H1 (cell line): ENCODE measurements around the gene COL4A1. TPM values are rescaled to one million over a fixed set of nuclear protein-coding genes. Genes with fewer than 3 reads are reported as not detected.

ENCODE experiments used
- CTCF ChIA-PET: fragments of 300-600 bp; sonication (Branson Sonifier 250); formaldehyde crosslinking; loops from one replicate; lab custom pipeline; 2021; ENCODE audit not compliant: partially characterized antibody; lab: Charles Lee
- POLR2A ChIA-PET: fragments of 300-600 bp; sonication (Branson Sonifier 250); formaldehyde crosslinking; loops from one replicate; lab custom pipeline; 2021; ENCODE audit warnings: inconsistent platforms; ENCODE audit not compliant: partially characterized antibody; lab: Charles Lee
- DNase-seq, 2 experiments: peaks; one replicate each; pipeline versions ENCODE4 v3.0.0 to v3.0.0-alpha.2; 2010 to 2022; ENCODE audit warnings: low spot score in 2 of 2, low read depth in 1 of 2, mixed read lengths in 1 of 2
- FAIRE-seq: peaks from 2 replicates; lab custom pipeline; 2011; peaks lifted over from hg19 to GRCh38; lab: Jason Lieb, UNC
- H2AFZ ChIP-seq: 2 replicates; pipeline ENCODE4 v1.8.1; 2012; ENCODE audit warnings: low read length, inconsistent platforms
- H2AK5ac ChIP-seq: 2 replicates; pipeline ENCODE4 v1.6.1; 2013; ENCODE audit warnings: low read depth, low read length
- H2BK120ac ChIP-seq: replicated peaks from 2 replicates; pipeline ENCODE3; 2013; ENCODE audit warnings: low read depth, low read length, inconsistent platforms
- H2BK12ac ChIP-seq: 2 replicates; pipeline ENCODE4 v1.6.1; 2013; ENCODE audit warnings: low read depth, low read length
- H2BK15ac ChIP-seq: 2 replicates; pipeline ENCODE4 v1.6.1; 2013; ENCODE audit warnings: low read length
- H2BK20ac ChIP-seq: 2 replicates; pipeline ENCODE4 v1.6.1; 2013; ENCODE audit warnings: low read length
- H2BK5ac ChIP-seq: 2 replicates; pipeline ENCODE4 v1.6.1; 2013; ENCODE audit warnings: low read depth, low read length
- H3K14ac ChIP-seq: 2 replicates; pipeline ENCODE4 v1.6.1; 2013; ENCODE audit warnings: inconsistent platforms; ENCODE audit not compliant: insufficient read length
- H3K18ac ChIP-seq: 2 replicates; pipeline ENCODE4 v1.6.1; 2013; ENCODE audit warnings: low read length; ENCODE audit errors: extremely low read depth
- H3K23ac ChIP-seq: 2 replicates; pipeline ENCODE4 v1.6.1; 2013; ENCODE audit warnings: inconsistent platforms; ENCODE audit not compliant: insufficient read length
- H3K23me2 ChIP-seq: 2 replicates; pipeline ENCODE4 v1.6.1; 2013; ENCODE audit warnings: low read depth, low read length
- H3K27ac ChIP-seq: 2 replicates; pipeline ENCODE4 v1.6.1; 2011; ENCODE audit warnings: low read depth, low read length, inconsistent platforms
- H3K27me3 ChIP-seq, 4 experiments: replicated peaks in 1 of 4; 1 replicate in 1 of 4; 2 replicates in 3 of 4; pipeline versions ENCODE4 v1.6.1 to v1.8.1; 2011 to 2013; ENCODE audit warnings: low read length in 3 of 4, mild to moderate bottlenecking in 3 of 4, inconsistent platforms in 2 of 4, mixed read lengths in 2 of 4, moderate library complexity in 1 of 4; ENCODE audit not compliant: control insufficient read depth in 3 of 4, insufficient read depth in 3 of 4; ENCODE audit errors: extremely low read depth in 1 of 4
- H3K36me3 ChIP-seq, 4 experiments: 2 replicates each; pipeline versions ENCODE4 v1.6.1 to v1.8.1; 2011 to 2013; ENCODE audit warnings: mild to moderate bottlenecking in 4 of 4, low read length in 3 of 4, moderate library complexity in 2 of 4, control low read depth in 1 of 4, inconsistent platforms in 1 of 4; ENCODE audit not compliant: insufficient read depth in 4 of 4, control insufficient read depth in 2 of 4
- H3K4ac ChIP-seq: replicated peaks from 2 replicates; pipeline ENCODE3; 2013; ENCODE audit warnings: low read length, low read depth, mixed read lengths, inconsistent platforms; ENCODE audit not compliant: insufficient read length
- H3K4me1 ChIP-seq, 4 experiments: replicated peaks in 1 of 4; 1 replicate in 1 of 4; 2 replicates in 3 of 4; pipeline versions ENCODE4 v1.6.1 to v1.8.1; 2011 to 2013; ENCODE audit warnings: low read length in 3 of 4, inconsistent platforms in 2 of 4, mixed read lengths in 1 of 4; ENCODE audit not compliant: insufficient read depth in 4 of 4, control insufficient read depth in 3 of 4
- H3K4me2 ChIP-seq, 2 experiments: 2 replicates each; pipeline versions ENCODE4 v1.6.1 to v1.8.1; 2011 to 2013; ENCODE audit warnings: low read depth in 2 of 2, low read length in 2 of 2, control low read depth in 1 of 2, inconsistent platforms in 1 of 2, mild to moderate bottlenecking in 1 of 2; ENCODE audit not compliant: insufficient read depth in 1 of 2
- H3K4me3 ChIP-seq, 4 experiments: fragments of 200-600, 300-600 bp in 1 of 4; sonication (generic), shearing (Covaris generic), sonication (Bioruptor Twin) in 1 of 4; 2 replicates each; pipeline versions ENCODE4 v1.5.1 to v1.8.1; 2011 to 2016; ENCODE audit warnings: low read length in 4 of 4, low read depth in 3 of 4, control low read depth in 2 of 4, inconsistent platforms in 2 of 4, mild to moderate bottlenecking in 2 of 4, mixed read lengths in 1 of 4, moderate library complexity in 1 of 4; ENCODE audit not compliant: insufficient read depth in 2 of 4; ENCODE audit errors: extremely low read depth in 1 of 4
- H3K56ac ChIP-seq: replicated peaks from 2 replicates; pipeline ENCODE3; 2013; ENCODE audit warnings: low read depth, mild to moderate bottlenecking, mixed read lengths, low read length, inconsistent platforms; ENCODE audit not compliant: insufficient read length
- H3K79me1 ChIP-seq: 2 replicates; pipeline ENCODE4 v1.6.1; 2013; ENCODE audit warnings: low read depth, low read length, control low read depth
- H3K79me2 ChIP-seq, 2 experiments: 2 replicates each; pipeline versions ENCODE4 v1.6.1 to v1.8.1; 2012 to 2013; ENCODE audit warnings: low read length in 2 of 2, mild to moderate bottlenecking in 2 of 2, inconsistent platforms in 1 of 2; ENCODE audit not compliant: insufficient read depth in 2 of 2, control insufficient read depth in 1 of 2
- H3K9ac ChIP-seq, 4 experiments: replicated peaks in 1 of 4; 1 replicate in 1 of 4; 2 replicates in 3 of 4; pipeline versions ENCODE4 v1.6.1 to v1.8.1; 2011 to 2013; ENCODE audit warnings: low read depth in 3 of 4, low read length in 3 of 4, control low read depth in 2 of 4, mild to moderate bottlenecking in 2 of 4, moderate library complexity in 2 of 4, inconsistent platforms in 1 of 4; ENCODE audit errors: extremely low read depth in 1 of 4
- H3K9me3 ChIP-seq, 2 experiments: 2 replicates each; pipeline versions ENCODE4 v1.6.1 to v1.8.1; 2012 to 2013; ENCODE audit warnings: mild to moderate bottlenecking in 2 of 2, moderate library complexity in 2 of 2, control low read depth in 1 of 2, inconsistent platforms in 1 of 2, low read depth in 1 of 2, low read length in 1 of 2, mixed read lengths in 1 of 2; ENCODE audit not compliant: insufficient read depth in 2 of 2
- H4K20me1 ChIP-seq, 2 experiments: replicated peaks in 1 of 2; 2 replicates each; pipeline versions ENCODE3 to v1.8.1; 2011 to 2013; ENCODE audit warnings: inconsistent platforms in 2 of 2, low read length in 2 of 2, mild to moderate bottlenecking in 1 of 2; ENCODE audit not compliant: insufficient read depth in 2 of 2, control insufficient read depth in 1 of 2
- H4K5ac ChIP-seq: 2 replicates; pipeline ENCODE4 v1.6.1; 2013; ENCODE audit warnings: low read length, low read depth, mixed read lengths, inconsistent platforms; ENCODE audit not compliant: insufficient read length
- H4K8ac ChIP-seq: 2 replicates; pipeline ENCODE4 v1.8.0; 2013; ENCODE audit warnings: mild to moderate bottlenecking, moderate library complexity, low read length, inconsistent platforms; ENCODE audit not compliant: insufficient read depth; ENCODE audit errors: extremely low read depth
- H4K91ac ChIP-seq: replicated peaks from 2 replicates; pipeline ENCODE3; 2013; ENCODE audit warnings: low read length, mixed read lengths, inconsistent platforms; ENCODE audit not compliant: insufficient read length
- CHD2 ChIP-seq: IDR thresholded peaks from 2 replicates; pipeline ENCODE4 v1.6.1; 2012; ENCODE audit warnings: low read length, improper control_type of control experiment
- CREB1 ChIP-seq: IDR thresholded peaks from 2 replicates; pipeline ENCODE4 v1.6.1; 2012; ENCODE audit warnings: inconsistent platforms
- CTCF ChIP-seq, 3 experiments: IDR thresholded peaks; 1 replicate in 2 of 3; 2 replicates in 1 of 3; pipeline versions ENCODE4 v1.5.1 to v1.6.1; 2011; ENCODE audit warnings: low read length in 3 of 3, mild to moderate bottlenecking in 3 of 3, inconsistent platforms in 2 of 3, low read depth in 1 of 3, moderate library complexity in 1 of 3; ENCODE audit not compliant: insufficient read depth in 1 of 3; ENCODE audit errors: control extremely low read depth in 1 of 3
- EP300 ChIP-seq, 2 experiments: IDR thresholded peaks; 1 replicate in 1 of 2; 2 replicates in 1 of 2; pipeline ENCODE4 v1.6.1; 2011 to 2012; ENCODE audit warnings: low read depth in 2 of 2, low read length in 2 of 2, mild to moderate bottlenecking in 2 of 2, borderline replicate concordance in 1 of 2, inconsistent platforms in 1 of 2, moderate library complexity in 1 of 2
- EZH2 ChIP-seq: fragments of 200-600 bp; sonication (generic); IDR thresholded peaks from 2 replicates; pipeline ENCODE4 v1.7.1; 2012; ENCODE audit warnings: low read depth, mild to moderate bottlenecking, moderate library complexity, low read length, inconsistent platforms; ENCODE audit not compliant: severe bottlenecking
- KDM1A ChIP-seq: fragments of 200-600, 300-600 bp; sonication (generic); IDR thresholded peaks from 2 replicates; pipeline ENCODE4 v1.7.1; 2016; ENCODE audit warnings: mild to moderate bottlenecking, low read length, borderline replicate concordance
- RNF2 ChIP-seq: fragments of 200-900, 300-1000 bp; sonication (generic); IDR thresholded peaks from 2 replicates; pipeline ENCODE4 v1.7.1; 2016; ENCODE audit warnings: borderline replicate concordance, low read depth, mild to moderate bottlenecking, antibody characterized with exemption, low read length; ENCODE audit not compliant: poor library complexity, severe bottlenecking; ENCODE audit errors: missing control alignments
- SIRT6 ChIP-seq: IDR thresholded peaks from one replicate; pipeline ENCODE4 v1.7.1; 2012; ENCODE audit warnings: low read length, inconsistent platforms
- SP2 ChIP-seq: IDR thresholded peaks from 2 replicates; pipeline ENCODE4 v1.6.1; 2012; ENCODE audit warnings: mild to moderate bottlenecking, low read length, inconsistent platforms
- WGBS, 2 experiments: shearing (Covaris generic) in 1 of 2; methylation state at CpG; one replicate each; pipeline versions ENCODE4 v1.1.6 to v1.1.7; 2013 to 2015; ENCODE audit warnings: low lambda C conversion rate in 2 of 2, mixed read lengths in 2 of 2, inconsistent platforms in 1 of 2, low coverage in 1 of 2, missing lambda C conversion rate in 1 of 2; ENCODE audit not compliant: insufficient replicate concordance in 2 of 2, insufficient coverage in 1 of 2, insufficient read length in 1 of 2; ENCODE audit errors: extremely low coverage in 1 of 2, missing lambda C conversion rate in 1 of 2; 5-methylcytosine and 5-hydroxymethylcytosine counted together
- polyA plus RNA-seq, 7 experiments: library from polyadenylated mRNA; depleted of rRNA in 3 of 7; stranded (reverse) in 5 of 7; unstranded in 2 of 7; fragments of >200 nt in 5 of 7; fragments of 200-250 nt in 2 of 7; gene quantifications; 1 replicate in 5 of 7; 2 replicates in 1 of 7; 4 replicates in 1 of 7; pipeline versions ENCODE4 v1.2.1 to v1.2.3, GENCODE V29; 2011 to 2013; ENCODE audit warnings: missing spikeins in 2 of 7, mixed read lengths in 2 of 7
- total RNA-seq: library from RNA; stranded (reverse); fragmentation: NEBNext Ultra II Directional; extraction: Animal tissue kit (Norgen Biotek cat#: 25700); gene quantifications from 2 replicates; pipeline ENCODE4 v1.2.1, GENCODE V29; 2021

The COL4A1 gene
- total and polyA plus RNA-seq, 2 of the 8 experiments (the other 6 are each of a cell fraction or from before 2014, with no cell fraction given): 30.7 to 82.0 TPM

GRCh38 chr13:110216006-110216397 is 91.0 kb downstream of the COL4A1 start:
- CTCF ChIA-PET: interaction anchor here (0.6 to 1.9 kb wide), 3 partner anchors 107 to 240 kb away, joined by 3 to 5 read pairs (median 4); no protein-coding TSS in a partner anchor
- Histone ChIP-seq H3K79me2 (no peaks in the 10 kb centered on the region; a peak in 1 of 4 replicates), H3K27me3 (no peaks in the 10 kb centered on the region), H3K14ac (no peak overlapping the region), H3K9ac (no peak overlapping the region), H3K4me1 (peaks cover 0 to 2% (median under 1%) of the 10 kb centered on the region in 4 experiments; a peak in 1 of 7 replicates), H2BK120ac (no peak overlapping the region), H4K5ac (no peak overlapping the region), H3K36me3 (no peaks in the 10 kb centered on the region), H2BK5ac (no peak overlapping the region), H2AFZ (no peak overlapping the region), H2BK15ac (no peak overlapping the region), H3K4me3 (no peak overlapping the region), H3K9me3 (no peaks in the 10 kb centered on the region), H2AK5ac (no peak overlapping the region), H4K8ac (no peak overlapping the region), H4K91ac (no peak overlapping the region), H3K18ac (no peak overlapping the region), H4K20me1 (peaks cover 2 to 3% of the 10 kb centered on the region in 2 experiments), H3K4me2 (no peak overlapping the region), H3K23ac (no peak overlapping the region), H3K4ac (no peak overlapping the region), H3K23me2 (no peaks in the 10 kb centered on the region), H2BK12ac (no peak overlapping the region), H3K27ac (no peak overlapping the region), H2BK20ac (no peak overlapping the region), H3K79me1 (0 out of 2 replicates have a peak, but pooled peaks cover 2% of the 10 kb centered on the region), H3K56ac (no peak overlapping the region)
- 88% methylated on average over 4 of the region's 4 CpGs; no CpG with 5 or more reads in 1 of the 2 experiments for WGBS, 2 experiments
- POLR2A ChIA-PET: interaction anchor here (1.1 kb wide), 1 partner anchor 79 kb away, joined by 3 read pairs; no protein-coding TSS in a partner anchor
- TF ChIP-seq SIRT6: no peak
- TF ChIP-seq CREB1: no peak
- TF ChIP-seq SP2: no peak
- TF ChIP-seq EZH2: no peak
- no peak for TF ChIP-seq KDM1A
- TF ChIP-seq EP300 (IDR thresholded peaks at IDR 0.05; ENCODE audit: borderline replicate concordance in 1 of 2, low read depth in 2 of 2, low read length in 2 of 2): no peak
- TF ChIP-seq CTCF (IDR thresholded peaks at IDR 0.05; ENCODE audit: control extremely low read depth in 1 of 3, insufficient read depth in 1 of 3, low read depth in 1 of 3, low read length in 3 of 3): no peak
- no peak for TF ChIP-seq RNF2
- TF ChIP-seq CHD2: no peak
- no peak for DNase-seq
- no peak for FAIRE-seq
